Activated B cell treated with CpG ODN at 0.5 μM for 24 hours (primary cell): Measurements from ENCODE around the gene EHBP1L1. TPM values are rescaled to one million over a fixed set of nuclear protein-coding genes. Genes with fewer than 3 reads are reported as not detected.
A peak's percentile ranks its signal among the peaks of the same experiment; 100 is the strongest.

ENCODE experiments used
- ATAC-seq: fragments of 200-7000 bp; cut with Tn5 transposase; one replicate; pipeline ENCODE4 v1.10.0; 2021; ENCODE audit warnings: low read depth, mild to moderate bottlenecking, moderate library complexity
- CTCF ChIA-PET: fragments of 350-600 bp; sonication (Branson Sonifier 250); formaldehyde crosslinking; loops from one replicate; lab custom pipeline; 2021; ENCODE audit warnings: antibody characterized with exemption; lab: Charles Lee
- POLR2A ChIA-PET: fragments of 350-600 bp; sonication (Branson Sonifier 250); formaldehyde crosslinking; loops from one replicate; lab custom pipeline; 2021; ENCODE audit warnings: antibody characterized with exemption; lab: Charles Lee
- DNase-seq: peaks from one replicate; pipeline ENCODE4 v3.0.0; 2022
- H3K27ac Mint-ChIP-seq: one replicate; pipeline ENCODE4 v1.8.0; 2020; ENCODE audit warnings: mixed read lengths
- H3K27me3 Mint-ChIP-seq: one replicate; pipeline ENCODE4 v1.8.0; 2021; ENCODE audit warnings: mixed read lengths
- H3K36me3 Mint-ChIP-seq: one replicate; pipeline ENCODE4 v1.8.0; 2021; ENCODE audit warnings: low read depth, mixed read lengths
- H3K4me1 Mint-ChIP-seq: one replicate; pipeline ENCODE4 v1.8.0; 2021; ENCODE audit warnings: mixed read lengths
- H3K4me3 Mint-ChIP-seq: one replicate; pipeline ENCODE4 v1.8.0; 2020; ENCODE audit warnings: mild to moderate bottlenecking, mixed read lengths
- H3K9me3 Mint-ChIP-seq: one replicate; pipeline ENCODE4 v1.8.0; 2020; ENCODE audit warnings: mixed read lengths
- intact Hi-C: fragments of 100-400 bp; cut with micrococcal nuclease; formaldehyde crosslinking; loops from one replicate; pipeline ENCODE4 v1.15.1; 2024
- total RNA-seq: library from RNA; stranded (reverse); gene quantifications from 2 replicates; pipeline ENCODE4 v1.2.3, GENCODE V29; 2022
- TF ChIP-seq, protein P1 (sequence below): fragments of 200-600 bp; IDR thresholded peaks from one replicate; pipeline ENCODE4 v1.8.0; 2022; ENCODE audit warnings: antibody characterized with exemption, mild to moderate bottlenecking

Gene EHBP1L1
- total RNA-seq, 1 donor from 2014 or later: 163 TPM

DNA sequence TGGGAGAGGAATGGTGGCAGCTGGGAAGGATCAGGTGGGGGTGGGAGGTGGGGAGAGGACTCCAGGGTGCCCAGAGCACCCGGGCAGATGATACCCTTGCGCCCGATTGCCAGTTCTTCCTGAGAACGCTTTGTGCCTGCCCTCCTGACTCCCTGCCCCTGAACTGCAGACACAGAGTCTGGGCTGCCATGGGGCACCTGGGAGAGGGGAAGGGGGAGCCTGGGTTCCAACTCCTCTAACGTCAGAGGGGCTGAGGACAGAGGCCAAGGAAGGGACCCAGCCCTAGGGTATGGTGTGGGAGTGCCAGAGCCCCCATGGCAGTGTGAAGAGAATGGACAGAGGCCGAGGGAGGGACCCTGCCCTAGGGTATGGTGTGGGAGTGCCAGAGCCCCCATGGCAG lies 20.7 kb downstream of the EHBP1L1 start:
- ChIA-PET POLR2A (interaction anchor here (0.8 to 2.0 kb wide), 4 partner anchors 9 to 56 kb away, joined by 3 to 6 read pairs (median 6); no protein-coding TSS in a partner anchor), CTCF (no interaction called here)
- peaks cover 33% of the 10 kb centered on the region for H3K36me3 Mint-ChIP-seq
- ATAC-seq: no peak
- no peak overlapping the region for H3K4me3 Mint-ChIP-seq
- no peak for DNase-seq
- no peaks in the 10 kb centered on the region for H3K9me3 Mint-ChIP-seq
- no peaks in the 10 kb centered on the region for H3K27me3 Mint-ChIP-seq
- intact Hi-C loops: no loop called here
- H3K27ac Mint-ChIP-seq: no peak overlapping the region
- TF ChIP-seq, protein P1, sequence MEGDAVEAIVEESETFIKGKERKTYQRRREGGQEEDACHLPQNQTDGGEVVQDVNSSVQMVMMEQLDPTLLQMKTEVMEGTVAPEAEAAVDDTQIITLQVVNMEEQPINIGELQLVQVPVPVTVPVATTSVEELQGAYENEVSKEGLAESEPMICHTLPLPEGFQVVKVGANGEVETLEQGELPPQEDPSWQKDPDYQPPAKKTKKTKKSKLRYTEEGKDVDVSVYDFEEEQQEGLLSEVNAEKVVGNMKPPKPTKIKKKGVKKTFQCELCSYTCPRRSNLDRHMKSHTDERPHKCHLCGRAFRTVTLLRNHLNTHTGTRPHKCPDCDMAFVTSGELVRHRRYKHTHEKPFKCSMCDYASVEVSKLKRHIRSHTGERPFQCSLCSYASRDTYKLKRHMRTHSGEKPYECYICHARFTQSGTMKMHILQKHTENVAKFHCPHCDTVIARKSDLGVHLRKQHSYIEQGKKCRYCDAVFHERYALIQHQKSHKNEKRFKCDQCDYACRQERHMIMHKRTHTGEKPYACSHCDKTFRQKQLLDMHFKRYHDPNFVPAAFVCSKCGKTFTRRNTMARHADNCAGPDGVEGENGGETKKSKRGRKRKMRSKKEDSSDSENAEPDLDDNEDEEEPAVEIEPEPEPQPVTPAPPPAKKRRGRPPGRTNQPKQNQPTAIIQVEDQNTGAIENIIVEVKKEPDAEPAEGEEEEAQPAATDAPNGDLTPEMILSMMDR: no peak
- H3K4me1 Mint-ChIP-seq: peaks cover 15% of the 10 kb centered on the region

- Mint-ChIP-seq H3K27me3 (no peaks in the 10 kb centered on the region), H3K27ac (no peak overlapping the region), H3K9me3 (no peaks in the 10 kb centered on the region), H3K4me1 (peaks cover 26% of the 10 kb centered on the region), H3K36me3 (peaks cover 37% of the 10 kb centered on the region), H3K4me3 (no peak overlapping the region)
- TF ChIP-seq, protein P1: no peak
- CTCF ChIA-PET: no interaction called here
- DNase-seq (no peak), ATAC-seq (no peak)
- intact Hi-C loops: no loop called here
- POLR2A ChIA-PET: interaction anchor here (0.7 to 1.4 kb wide), 4 partner anchors 10 to 63 kb away, joined by 3 to 4 read pairs (median 3); partner anchors contain the start of gene MAP3K11
Measured at GRCh38 chr11:65598258-65598699, 22.4 kb downstream of the EHBP1L1 start.

- TF ChIP-seq, protein P1: no peak
- H3K9me3 Mint-ChIP-seq: no peaks in the 10 kb centered on the region
- no peak for ATAC-seq
- intact Hi-C loops: no loop called here
- POLR2A ChIA-PET: interaction anchor here (1.2 to 1.4 kb wide), 2 partner anchors 12 to 14 kb away, joined by 3 to 4 read pairs; partner anchors contain the start of gene MAP3K11
- no peak overlapping the region for H3K4me3 Mint-ChIP-seq
- no peak for DNase-seq
- H3K27ac Mint-ChIP-seq: no peak overlapping the region
- no peaks in the 10 kb centered on the region for H3K27me3 Mint-ChIP-seq
- CTCF ChIA-PET: no interaction called here
- H3K36me3 Mint-ChIP-seq: peaks cover 46% of the 10 kb centered on the region
- peaks cover 28% of the 10 kb centered on the region for H3K4me1 Mint-ChIP-seq
Measured at GRCh38 chr11:65599216-65599954, 23.5 kb downstream of the EHBP1L1 start.

GRCh38 chr11:65599955-65600246 lies 24.0 kb downstream of the EHBP1L1 start:
- Mint-ChIP-seq H3K36me3 (peaks cover 51% of the 10 kb centered on the region), H3K27ac (no peak overlapping the region), H3K4me3 (no peak overlapping the region), H3K9me3 (no peaks in the 10 kb centered on the region), H3K4me1 (peaks cover 27% of the 10 kb centered on the region), H3K27me3 (no peaks in the 10 kb centered on the region)
- ATAC-seq (no peak), DNase-seq (no peak)
- ChIA-PET CTCF (no interaction called here), POLR2A (interaction anchor here (1.2 kb wide), 1 partner anchor 12 kb away, joined by 3 read pairs; no protein-coding TSS in a partner anchor)
- intact Hi-C loops: no loop called here
- TF ChIP-seq, protein P1: no peak

- ChIA-PET POLR2A (interaction anchor here (2.1 to 2.4 kb wide), 3 partner anchors 10 to 16 kb away, joined by 7 to 14 read pairs (median 8); partner anchors contain the start of genes MAP3K11 and PCNX3), CTCF (interaction anchor here (2.8 kb wide), 1 partner anchor 10 kb away, joined by 10 read pairs; no protein-coding TSS in a partner anchor)
- Mint-ChIP-seq H3K36me3 (peaks cover 73% of the 10 kb centered on the region), H3K27ac (peak overlapping the region; percentile 30), H3K27me3 (no peaks in the 10 kb centered on the region), H3K4me1 (peaks cover 25% of the 10 kb centered on the region), H3K4me3 (no peak overlapping the region), H3K9me3 (no peaks in the 10 kb centered on the region)
- DNase-seq (no peak), ATAC-seq (no peak)
- TF ChIP-seq, protein P1: no peak
- intact Hi-C loops: no loop called here
Measured at GRCh38 chr11:65604258-65604657, 28.4 kb downstream of the EHBP1L1 start.
